ENCODE data around the gene B3GALT2. TPM values are rescaled to one million over a fixed set of nuclear protein-coding genes. Genes with fewer than 3 reads are reported as not detected.

Gene B3GALT2
- total RNA-seq, 1 donor from 2014 or later, result not detected

DNA sequence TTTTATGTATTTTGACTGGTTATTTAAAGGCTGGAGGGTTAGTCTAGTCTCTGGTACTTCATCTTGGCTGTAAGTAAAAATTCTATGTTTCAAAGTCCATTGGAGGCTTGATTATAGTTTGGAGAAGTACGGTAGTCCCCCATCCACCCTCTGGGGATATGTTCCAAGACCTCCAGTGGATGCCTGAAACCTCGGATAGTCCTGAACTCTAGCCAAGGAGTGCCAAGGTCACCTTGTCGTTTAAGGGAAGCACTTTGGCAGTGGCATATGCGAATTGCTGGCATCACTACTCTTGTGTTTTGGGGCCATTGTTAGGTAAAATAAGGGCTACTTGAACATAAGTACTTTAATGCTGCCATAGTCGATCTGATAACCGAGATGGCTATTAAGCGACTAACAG lies 46.2 kb downstream of the B3GALT2 start:
- Histone ChIP-seq H3K4me2 (no peak overlapping the region), H3K9ac (no peak overlapping the region), H3K27me3 (no peaks in the 10 kb centered on the region), H3K9me3 (ENCODE audit: low read depth) (no peaks in the 10 kb centered on the region), H3F3A (ENCODE audit: low read depth) (no peaks in the 10 kb centered on the region), H3K27ac (no peak overlapping the region), H4K20me1 (ENCODE audit: low read depth) (peaks cover 19% of the 10 kb centered on the region), H3K36me3 (peaks cover 43% of the 10 kb centered on the region), H2AFZ (replicated peaks) (no peak overlapping the region), H3K4me1 (no peaks in the 10 kb centered on the region), H3K4me3 (no peak overlapping the region), H3K79me2 (ENCODE audit: low read depth) (peaks cover 53% of the 10 kb centered on the region)
- Mint-ChIP-seq H3K36me3 (peaks cover 32% of the 10 kb centered on the region), H3K9me3 (no peaks in the 10 kb centered on the region), H3K27ac (no peak overlapping the region), H3K4me3 (no peak overlapping the region), H3K27me3 (ENCODE audit: insufficient read depth, low read depth) (no peaks in the 10 kb centered on the region), H3K4me1 (no peaks in the 10 kb centered on the region)
- no peak for DNase-seq (ENCODE audit: low spot score)
- no peak for TF ChIP-seq EZH2 (IDR thresholded peaks at IDR 0.05)
- TF ChIP-seq EZH2phosphoT487 (IDR thresholded peaks at IDR 0.05), result no peak
- TF ChIP-seq, protein P1, sequence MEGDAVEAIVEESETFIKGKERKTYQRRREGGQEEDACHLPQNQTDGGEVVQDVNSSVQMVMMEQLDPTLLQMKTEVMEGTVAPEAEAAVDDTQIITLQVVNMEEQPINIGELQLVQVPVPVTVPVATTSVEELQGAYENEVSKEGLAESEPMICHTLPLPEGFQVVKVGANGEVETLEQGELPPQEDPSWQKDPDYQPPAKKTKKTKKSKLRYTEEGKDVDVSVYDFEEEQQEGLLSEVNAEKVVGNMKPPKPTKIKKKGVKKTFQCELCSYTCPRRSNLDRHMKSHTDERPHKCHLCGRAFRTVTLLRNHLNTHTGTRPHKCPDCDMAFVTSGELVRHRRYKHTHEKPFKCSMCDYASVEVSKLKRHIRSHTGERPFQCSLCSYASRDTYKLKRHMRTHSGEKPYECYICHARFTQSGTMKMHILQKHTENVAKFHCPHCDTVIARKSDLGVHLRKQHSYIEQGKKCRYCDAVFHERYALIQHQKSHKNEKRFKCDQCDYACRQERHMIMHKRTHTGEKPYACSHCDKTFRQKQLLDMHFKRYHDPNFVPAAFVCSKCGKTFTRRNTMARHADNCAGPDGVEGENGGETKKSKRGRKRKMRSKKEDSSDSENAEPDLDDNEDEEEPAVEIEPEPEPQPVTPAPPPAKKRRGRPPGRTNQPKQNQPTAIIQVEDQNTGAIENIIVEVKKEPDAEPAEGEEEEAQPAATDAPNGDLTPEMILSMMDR (IDR thresholded peaks at IDR 0.05), result no peak

DNA sequence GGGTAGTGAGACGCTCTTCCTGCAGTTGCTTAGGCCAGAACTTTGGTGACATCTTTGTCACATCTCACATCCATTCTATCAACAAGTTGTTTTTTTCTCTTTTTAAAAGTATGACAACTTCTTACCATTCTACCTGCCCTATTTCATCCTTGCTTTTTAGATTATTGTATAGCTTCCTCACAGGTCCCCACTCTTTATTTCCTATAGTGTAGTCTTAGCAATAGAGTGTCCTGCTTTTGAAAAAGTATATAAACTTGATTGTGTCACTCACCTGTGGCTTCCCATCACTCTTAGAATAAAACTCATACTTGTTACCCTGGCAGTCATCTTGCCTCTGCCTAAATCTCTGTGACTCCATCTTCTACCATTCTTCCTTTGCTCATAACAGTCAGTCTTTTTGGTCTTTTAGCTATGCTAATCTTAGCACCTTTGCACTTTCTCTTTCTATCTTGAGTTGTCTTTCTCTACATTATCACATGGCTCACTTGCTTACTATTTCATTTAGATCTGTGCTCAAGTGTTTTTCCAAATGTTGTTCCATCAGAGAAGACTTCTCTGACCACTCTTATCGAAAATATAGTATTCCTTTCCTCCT lies 55.0 kb downstream of the B3GALT2 start:
- Histone ChIP-seq H3K27me3 (no peaks in the 10 kb centered on the region), H3K4me1 (no peaks in the 10 kb centered on the region), H3K4me2 (no peak overlapping the region), H3K36me3 (peaks cover 28% of the 10 kb centered on the region), H4K20me1 (ENCODE audit: low read depth) (peaks cover 3% of the 10 kb centered on the region), H3K9ac (no peak overlapping the region), H3K9me3 (ENCODE audit: low read depth) (no peaks in the 10 kb centered on the region), H3F3A (ENCODE audit: low read depth) (no peaks in the 10 kb centered on the region), H3K79me2 (ENCODE audit: low read depth) (peaks cover 78% of the 10 kb centered on the region), H2AFZ (replicated peaks) (no peak overlapping the region), H3K27ac (no peak overlapping the region), H3K4me3 (no peak overlapping the region)
- TF ChIP-seq EZH2phosphoT487 (IDR thresholded peaks at IDR 0.05) (no peak), EZH2 (IDR thresholded peaks at IDR 0.05) (no peak)
- TF ChIP-seq, protein P1 (IDR thresholded peaks at IDR 0.05), result no peak
- H3K9me3 Mint-ChIP-seq, result no peaks in the 10 kb centered on the region
- no peak overlapping the region for H3K4me3 Mint-ChIP-seq
- peaks cover 2% of the 10 kb centered on the region for H3K27me3 Mint-ChIP-seq (ENCODE audit: insufficient read depth, low read depth)
- no peak overlapping the region for H3K27ac Mint-ChIP-seq
- DNase-seq (ENCODE audit: low spot score), result no peak
- H3K4me1 Mint-ChIP-seq, result no peaks in the 10 kb centered on the region
- peaks cover 33% of the 10 kb centered on the region for H3K36me3 Mint-ChIP-seq

MicroRNAs encoded within 50 kb of the gene (microRNA counts, 767-probe panel; counts per million panel counts)
- 460 counts per million, percentile 90 among the panel's probes with 10 or more counts for microRNA hsa-miR-1278

Small RNA genes lying within 50 kb of the gene (microRNA-seq; reads per million reads assigned to microRNA genes)
- gene MIR1278, result not detected

Small RNA genes lying within 50 kb of the gene (small RNA-seq; reads per million reads assigned to genes)
- gene MIR1278, result not detected

Other genes starting within 250 kb of the B3GALT2 start
- gene UCHL5, start 127.3 kb downstream of the B3GALT2 start, total RNA-seq (ENCODE audit: low replicate concordance), result 21.8 and 49.4 TPM in 2 replicates
- gene RO60, start 127.0 kb downstream of the B3GALT2 start, total RNA-seq (ENCODE audit: low replicate concordance), result 158 and 200 TPM in 2 replicates
- 1.9 and 2.6 TPM in 2 replicates for gene GLRX2, start 81.2 kb downstream of the B3GALT2 start, total RNA-seq (ENCODE audit: low replicate concordance)
- 26.5 and 49.2 TPM in 2 replicates for gene CDC73, start 64.6 kb downstream of the B3GALT2 start, total RNA-seq (ENCODE audit: low replicate concordance)